HG03469 (cell line): ENCODE measurements around the gene COL4A5.
"Not testable (repeated sequence)": the region's sequence is repeated elsewhere in the genome, so short reads cannot be mapped to it uniquely, and the experiment has no call there.

Experiments used
- ATAC-seq: cut with Tn5 transposase; IDR thresholded peaks from one replicate; pipeline ENCODE4 v1.9.1; 2021; ENCODE audit warnings: mild to moderate bottlenecking, moderate library complexity, moderate number of reproducible peaks; ENCODE audit not compliant: unreplicated experiment

COL4A5 gene

DNA sequence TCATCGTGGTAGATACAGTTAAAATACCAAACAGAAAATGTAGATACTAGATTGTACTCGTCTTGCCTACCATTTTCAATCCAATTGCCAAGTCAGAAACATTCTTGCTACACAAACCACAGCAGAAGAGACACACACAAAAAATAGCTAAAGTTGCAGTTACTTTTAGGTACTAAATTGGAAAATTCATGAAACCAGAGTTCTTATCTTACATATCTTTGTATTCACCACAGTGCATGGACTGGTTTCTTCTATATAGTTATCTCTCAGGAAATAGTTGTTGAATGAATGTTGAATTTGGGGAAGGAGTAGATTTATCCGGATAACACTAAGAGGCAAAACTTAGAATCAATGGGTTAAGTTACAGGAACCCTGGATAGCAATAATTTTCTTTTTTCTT, 14.2 kb downstream of the COL4A5 start:
- ATAC-seq, result no peak

GRCh38 chrX:108456971-108457477, 17.4 kb downstream of the COL4A5 start:
- no peak for ATAC-seq

DNA sequence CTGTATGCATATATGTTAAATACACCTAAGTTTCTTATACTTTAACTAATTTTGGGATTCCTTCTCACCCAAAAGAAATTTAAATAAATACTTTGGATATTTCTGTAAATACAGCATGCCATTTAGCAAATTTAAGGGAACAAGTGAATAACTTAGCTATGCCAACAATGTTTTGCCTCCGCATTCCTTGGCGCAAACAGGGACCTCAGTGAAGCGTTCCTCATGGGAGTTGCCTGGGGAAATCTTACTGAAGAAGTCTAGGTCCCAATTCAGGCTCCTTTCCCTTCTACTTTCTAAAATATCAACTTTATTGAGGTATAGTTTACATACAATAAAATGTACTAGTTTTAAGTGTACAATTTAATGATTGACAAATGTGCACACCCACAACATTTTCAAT, 25.0 kb downstream of the COL4A5 start:
- ATAC-seq, result no peak

DNA sequence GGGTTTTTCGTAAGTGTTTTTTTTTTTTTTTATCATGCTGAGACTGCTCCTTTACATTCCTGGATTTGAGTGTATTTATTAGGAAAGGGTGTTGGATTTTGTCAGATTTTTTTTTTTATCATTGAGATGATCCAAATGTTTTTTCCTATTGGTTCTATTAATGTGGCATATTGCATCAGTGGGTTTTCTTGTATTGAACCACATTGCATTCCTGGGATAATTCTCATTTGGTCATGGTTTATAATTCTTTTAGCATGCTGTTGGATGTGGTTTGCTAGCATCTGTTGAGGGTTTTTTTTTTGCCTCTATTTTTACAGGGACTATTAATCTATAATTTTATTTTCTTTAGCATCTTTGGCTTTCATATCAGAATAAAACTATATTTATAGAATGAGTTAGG, 28.8 kb downstream of the COL4A5 start:
- ATAC-seq, result no peak

DNA sequence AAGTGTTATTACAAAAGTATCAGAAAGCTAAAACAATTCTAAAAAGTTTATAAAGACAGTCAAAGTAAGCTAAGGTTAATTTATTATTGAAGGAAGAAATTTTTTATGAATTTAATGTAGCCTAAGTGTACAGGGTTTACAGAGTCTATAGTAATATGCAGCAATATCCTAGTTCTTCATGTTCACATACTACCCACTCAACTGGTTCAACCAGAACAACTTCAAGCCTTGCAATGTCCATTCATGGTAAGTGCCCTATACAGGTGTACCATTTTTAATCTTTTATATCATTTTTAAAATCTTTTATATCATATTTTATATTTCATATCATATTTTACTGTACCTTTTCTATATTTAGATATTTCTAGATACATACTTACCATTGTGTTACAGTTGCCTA, 34.3 kb downstream of the COL4A5 start:
- ATAC-seq, result no peak

- ATAC-seq, result not testable (repeated sequence)
Measured at GRCh38 chrX:108481528-108481927, 41.9 kb downstream of the COL4A5 start.

GRCh38 chrX:108484251-108484650, 44.6 kb downstream of the COL4A5 start:
- ATAC-seq, result no peak

GRCh38 chrX:108485960-108486359, 46.3 kb downstream of the COL4A5 start:
- ATAC-seq, result no peak

GRCh38 chrX:108494406-108495090, 54.9 kb downstream of the COL4A5 start:
- no peak for ATAC-seq

- no peak for ATAC-seq
Measured at GRCh38 chrX:108511721-108512120, 72.1 kb downstream of the COL4A5 start.

GRCh38 chrX:108516184-108516583, 76.5 kb downstream of the COL4A5 start:
- no peak for ATAC-seq

- ATAC-seq, result no peak
Measured at GRCh38 chrX:108527724-108528123, 88.1 kb downstream of the COL4A5 start.

DNA sequence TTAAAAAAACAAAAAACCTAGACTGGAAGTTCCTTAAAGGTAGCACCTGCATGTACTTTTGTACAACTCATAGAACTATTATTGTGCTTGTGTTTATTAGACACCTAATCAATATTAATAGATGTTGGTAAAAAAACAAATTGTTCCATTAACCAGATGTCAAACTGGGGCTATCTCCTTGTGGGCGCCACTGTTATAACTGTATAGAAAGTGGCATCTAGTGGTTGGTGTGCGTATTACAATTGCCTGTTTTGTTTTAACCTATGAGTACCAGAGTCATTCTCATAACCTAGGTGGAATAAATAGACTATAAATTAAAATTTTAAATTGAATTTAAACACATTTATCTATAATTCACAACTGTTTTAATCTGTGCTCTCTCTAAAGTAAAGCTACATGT, 97.4 kb downstream of the COL4A5 start:
- ATAC-seq, result no peak

- no peak for ATAC-seq
Measured at GRCh38 chrX:108541286-108541685, 101.6 kb downstream of the COL4A5 start.

DNA sequence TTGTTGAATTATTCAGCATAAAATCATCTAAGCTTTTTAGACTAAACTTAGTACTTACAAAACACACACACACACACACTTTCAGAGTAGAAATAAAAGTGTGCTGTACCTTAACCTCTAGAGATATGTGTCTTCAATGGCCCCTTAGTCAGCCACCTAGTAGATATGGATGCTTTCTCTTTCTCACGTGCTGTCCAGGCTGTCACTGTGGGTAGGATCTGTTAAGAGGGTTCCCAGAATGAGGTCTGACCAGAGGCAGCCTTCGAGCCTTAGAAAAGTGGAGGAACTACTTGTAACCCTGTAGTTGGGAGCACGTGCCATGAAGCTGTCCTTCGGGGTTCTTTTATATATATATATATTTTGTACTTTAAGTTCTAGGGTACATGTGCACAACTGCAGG, 117.9 kb downstream of the COL4A5 start:
- no peak for ATAC-seq

- ATAC-seq, result no peak
Measured at GRCh38 chrX:108558217-108558616, 118.6 kb downstream of the COL4A5 start.

DNA sequence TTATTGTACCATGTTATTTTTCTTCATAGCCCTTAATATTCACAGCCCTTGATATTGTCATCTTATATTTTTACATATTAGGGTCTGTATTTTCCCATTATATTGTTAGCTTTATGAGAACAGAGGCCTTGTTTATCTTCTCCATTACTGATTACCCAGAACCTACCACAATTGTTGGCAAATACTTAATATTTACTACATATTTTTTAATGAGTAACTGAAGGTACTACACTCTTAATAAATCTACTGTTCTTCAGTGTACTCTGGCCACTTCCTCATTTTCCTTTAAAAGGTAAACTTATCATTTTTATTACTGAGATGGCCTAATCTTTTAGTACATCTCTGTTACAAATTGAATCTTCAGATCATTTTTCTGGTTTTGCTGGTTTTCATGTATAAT, 133.5 kb downstream of the COL4A5 start:
- ATAC-seq, result no peak

DNA sequence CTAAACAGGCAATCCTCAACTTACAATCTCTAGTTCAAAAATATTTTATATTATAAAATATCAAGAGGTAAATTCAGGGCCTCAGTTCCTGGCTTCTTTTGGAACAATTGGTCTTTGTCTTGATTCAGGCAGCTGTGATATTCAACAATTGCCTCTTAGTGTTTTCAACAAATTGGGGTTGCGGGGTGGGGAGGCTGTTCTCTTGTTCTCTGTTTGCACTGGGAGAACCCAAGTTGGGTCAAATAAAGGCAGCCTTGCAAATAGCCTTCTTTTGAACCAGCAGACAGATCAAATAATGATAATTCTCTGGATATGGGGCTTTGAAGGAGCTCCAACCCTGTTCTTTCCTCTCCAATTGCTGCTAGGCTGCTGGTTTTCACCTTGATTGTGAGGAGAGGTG, 142.5 kb downstream of the COL4A5 start:
- no peak for ATAC-seq

GRCh38 chrX:108584617-108585211, 145.1 kb downstream of the COL4A5 start:
- ATAC-seq, result no peak

DNA sequence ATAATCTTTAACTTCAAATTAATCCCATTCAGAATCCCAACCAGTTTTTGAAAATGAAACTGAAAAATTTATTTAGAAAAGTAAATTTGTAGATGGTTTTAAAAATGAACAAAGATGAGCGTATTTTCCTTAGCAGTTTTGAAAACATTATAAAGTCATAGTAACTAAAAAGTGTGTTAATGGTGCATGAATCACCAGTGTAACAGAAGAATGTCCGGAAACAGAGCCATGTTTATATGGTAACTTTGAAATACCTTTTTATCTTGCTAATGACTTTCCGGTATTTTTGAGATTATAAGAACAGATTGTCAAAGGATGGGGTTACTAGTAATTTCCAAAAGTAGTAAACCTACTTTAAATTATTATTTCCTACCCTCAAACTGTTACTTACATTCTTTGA, 150.9 kb downstream of the COL4A5 start:
- no peak for ATAC-seq

GRCh38 chrX:108601276-108601675, 161.6 kb downstream of the COL4A5 start:
- no peak for ATAC-seq

DNA sequence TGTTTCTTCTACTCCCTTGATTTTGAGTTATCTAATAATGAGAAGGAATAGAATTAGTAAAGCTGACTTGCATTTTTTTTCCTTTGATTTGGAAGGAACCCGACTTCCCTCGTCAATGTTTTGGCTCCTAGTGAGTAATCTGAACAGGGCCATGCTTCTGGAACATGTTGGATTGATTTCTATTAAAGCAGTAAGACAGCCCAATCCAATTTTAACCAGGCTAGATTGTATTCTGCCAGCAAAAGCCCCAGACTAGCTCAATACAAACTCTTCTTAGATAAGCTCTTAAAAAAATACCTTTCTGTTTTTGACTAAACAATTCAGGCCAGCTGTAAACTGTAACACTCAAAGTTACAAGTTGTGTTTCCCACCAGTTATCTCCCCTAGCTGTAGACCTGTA, 170.5 kb downstream of the COL4A5 start:
- no peak for ATAC-seq

- ATAC-seq, result no peak
Measured at GRCh38 chrX:108614616-108615015, 175.0 kb downstream of the COL4A5 start.
